LNCAP (cell line): ENCODE results near the gene RPL7L1.

ENCODE experiments used
- TF ChIP-seq, protein P1 (sequence below): fragments of 450-650 bp; IDR thresholded peaks from 2 replicates; pipeline ENCODE4 v1.5.1; 2017; ENCODE audit warnings: mild to moderate bottlenecking

The RPL7L1 gene

DNA sequence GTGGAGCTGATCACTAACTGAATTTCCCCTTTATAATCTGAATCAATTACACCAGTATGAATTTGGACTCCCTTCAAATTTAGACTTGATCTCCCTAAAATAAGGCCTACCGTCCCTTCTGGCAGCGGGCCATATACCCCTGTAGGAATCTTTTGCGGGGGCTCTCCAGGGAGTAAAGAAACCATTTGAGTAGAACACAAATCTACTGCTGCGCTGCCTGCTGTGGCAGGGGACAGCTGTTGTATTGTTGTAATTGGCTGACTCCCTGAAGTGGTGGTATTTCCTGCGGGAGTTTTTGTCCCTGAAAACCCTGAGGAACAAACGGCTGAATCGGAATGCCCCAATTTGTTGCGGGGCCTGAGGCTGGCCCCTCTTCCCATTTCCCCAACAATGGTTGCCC is 20.5 kb downstream of the RPL7L1 start:
- TF ChIP-seq, protein P1, sequence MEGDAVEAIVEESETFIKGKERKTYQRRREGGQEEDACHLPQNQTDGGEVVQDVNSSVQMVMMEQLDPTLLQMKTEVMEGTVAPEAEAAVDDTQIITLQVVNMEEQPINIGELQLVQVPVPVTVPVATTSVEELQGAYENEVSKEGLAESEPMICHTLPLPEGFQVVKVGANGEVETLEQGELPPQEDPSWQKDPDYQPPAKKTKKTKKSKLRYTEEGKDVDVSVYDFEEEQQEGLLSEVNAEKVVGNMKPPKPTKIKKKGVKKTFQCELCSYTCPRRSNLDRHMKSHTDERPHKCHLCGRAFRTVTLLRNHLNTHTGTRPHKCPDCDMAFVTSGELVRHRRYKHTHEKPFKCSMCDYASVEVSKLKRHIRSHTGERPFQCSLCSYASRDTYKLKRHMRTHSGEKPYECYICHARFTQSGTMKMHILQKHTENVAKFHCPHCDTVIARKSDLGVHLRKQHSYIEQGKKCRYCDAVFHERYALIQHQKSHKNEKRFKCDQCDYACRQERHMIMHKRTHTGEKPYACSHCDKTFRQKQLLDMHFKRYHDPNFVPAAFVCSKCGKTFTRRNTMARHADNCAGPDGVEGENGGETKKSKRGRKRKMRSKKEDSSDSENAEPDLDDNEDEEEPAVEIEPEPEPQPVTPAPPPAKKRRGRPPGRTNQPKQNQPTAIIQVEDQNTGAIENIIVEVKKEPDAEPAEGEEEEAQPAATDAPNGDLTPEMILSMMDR, result no peak

DNA sequence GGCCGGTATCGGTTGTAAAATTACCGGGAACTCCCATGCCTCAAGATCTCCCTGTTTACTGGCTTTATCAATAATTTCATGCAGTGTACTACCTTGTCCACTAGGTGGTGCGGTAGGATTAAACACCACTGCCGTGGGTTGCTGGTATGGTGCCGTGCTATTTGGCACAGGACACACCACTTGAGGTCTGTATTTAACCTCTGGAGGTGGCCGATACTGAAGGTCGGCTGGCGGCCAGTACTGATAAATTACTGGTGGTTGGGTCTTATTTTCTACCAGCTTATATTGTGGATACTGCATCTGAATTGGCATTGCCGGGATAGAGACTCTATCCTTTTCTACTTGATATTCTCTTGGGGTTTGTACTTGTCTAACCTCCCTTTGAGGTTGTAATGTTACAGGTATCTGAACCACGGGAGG is 22.1 kb downstream of the RPL7L1 start:
- TF ChIP-seq, protein P1, result peak; percentile 73

DNA sequence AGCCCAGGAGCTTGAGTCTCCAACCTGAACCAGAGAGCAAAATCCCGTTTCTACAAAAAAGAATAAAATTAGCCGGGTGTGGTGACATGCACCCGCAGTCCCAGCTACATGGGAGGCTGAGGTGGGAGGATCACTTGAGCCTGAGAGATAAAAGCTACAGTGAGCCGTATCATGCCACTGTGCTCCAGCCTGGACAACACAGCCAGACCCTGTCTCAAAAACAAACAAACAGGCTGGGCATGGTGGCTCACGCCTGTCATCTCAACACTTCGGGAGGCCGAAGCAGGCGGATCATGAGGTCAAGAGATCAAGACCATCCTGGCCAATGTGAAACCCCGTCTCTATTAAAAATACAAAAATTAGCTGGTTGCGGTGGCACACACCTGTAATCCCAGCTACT is 25.1 kb downstream of the RPL7L1 start:
- TF ChIP-seq, protein P1, result no peak

DNA sequence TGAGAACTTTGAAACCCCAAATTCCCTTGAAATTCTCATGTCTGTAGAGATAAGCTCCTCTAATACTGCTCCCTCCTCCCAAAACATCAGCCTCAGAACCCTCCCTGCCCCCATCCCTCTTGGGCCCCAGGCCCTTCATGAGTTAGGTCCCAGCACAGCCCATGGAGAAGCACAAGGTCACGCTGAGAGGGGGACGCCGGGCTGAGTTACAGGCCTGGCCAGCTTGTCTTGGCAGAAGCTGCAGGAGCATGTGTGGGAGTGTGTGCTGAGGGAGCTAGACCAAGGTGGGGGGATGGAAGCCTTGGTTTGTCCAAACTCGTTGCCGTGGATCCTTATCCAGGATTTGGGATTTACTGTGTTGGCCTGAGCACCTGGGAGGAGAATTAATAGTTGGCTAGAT is 27.9 kb downstream of the RPL7L1 start:
- TF ChIP-seq, protein P1, result no peak

DNA sequence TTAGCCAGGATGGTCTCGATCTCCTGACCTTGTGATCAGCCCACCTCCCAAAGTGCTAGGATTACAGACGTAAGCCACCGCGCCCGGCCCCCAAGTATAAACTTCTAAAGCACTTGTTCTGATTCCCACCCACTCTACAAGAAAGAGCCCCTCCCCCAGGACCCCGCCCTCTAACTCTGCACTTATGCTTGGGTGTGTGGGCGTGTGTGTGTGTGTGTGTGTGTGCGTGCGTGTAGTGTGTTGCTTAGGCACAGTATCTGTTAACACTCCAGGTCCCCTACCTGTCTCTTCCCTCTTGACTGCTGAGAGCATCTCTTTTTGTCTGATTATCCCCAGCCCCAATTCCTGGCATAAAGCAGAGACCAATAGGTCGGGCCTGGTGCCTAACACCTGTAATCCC is 30.4 kb downstream of the RPL7L1 start:
- TF ChIP-seq, protein P1, result no peak

DNA sequence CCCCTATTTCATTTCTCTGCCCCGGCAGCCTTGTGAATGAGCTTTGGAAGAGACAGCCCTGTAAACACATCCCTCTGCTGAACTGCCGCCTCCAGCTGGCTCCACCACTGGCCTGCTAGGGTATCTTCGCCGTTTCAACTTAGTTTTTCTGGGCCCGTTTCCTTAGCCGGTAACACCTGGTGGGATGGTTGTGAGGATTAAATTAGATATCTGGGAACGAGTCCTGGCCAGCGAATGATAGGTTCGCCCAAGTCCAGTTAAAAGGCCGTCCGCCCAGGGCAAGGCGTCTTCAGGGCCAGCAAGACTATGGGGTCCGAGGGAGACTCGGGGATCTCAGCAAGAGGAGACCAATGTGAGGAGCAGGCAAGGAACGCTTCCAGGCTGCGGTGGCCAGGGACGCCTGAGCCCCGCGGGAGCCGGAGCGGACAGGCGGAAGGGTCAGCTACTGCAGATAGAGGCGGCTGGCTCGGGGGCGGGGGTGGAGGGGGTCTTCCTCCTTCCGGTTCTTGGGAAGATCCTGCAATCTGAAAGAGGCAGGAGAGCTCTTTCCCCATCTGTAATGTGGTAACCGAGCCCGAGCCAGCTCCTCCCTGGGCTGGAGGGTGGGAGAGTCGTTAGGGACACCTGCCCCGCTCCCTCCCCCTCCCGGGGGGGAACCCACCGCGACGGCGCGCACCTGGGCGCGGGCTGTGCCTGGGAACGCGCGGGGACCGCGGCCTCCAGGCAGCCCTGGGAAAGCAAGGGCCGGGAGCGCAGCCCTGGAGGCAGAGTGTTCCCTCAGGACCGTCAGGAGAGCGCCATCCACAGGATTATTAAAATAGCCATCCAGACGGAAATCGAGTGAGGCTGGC is 32.0 kb downstream of the RPL7L1 start:
- TF ChIP-seq, protein P1, result no peak

DNA sequence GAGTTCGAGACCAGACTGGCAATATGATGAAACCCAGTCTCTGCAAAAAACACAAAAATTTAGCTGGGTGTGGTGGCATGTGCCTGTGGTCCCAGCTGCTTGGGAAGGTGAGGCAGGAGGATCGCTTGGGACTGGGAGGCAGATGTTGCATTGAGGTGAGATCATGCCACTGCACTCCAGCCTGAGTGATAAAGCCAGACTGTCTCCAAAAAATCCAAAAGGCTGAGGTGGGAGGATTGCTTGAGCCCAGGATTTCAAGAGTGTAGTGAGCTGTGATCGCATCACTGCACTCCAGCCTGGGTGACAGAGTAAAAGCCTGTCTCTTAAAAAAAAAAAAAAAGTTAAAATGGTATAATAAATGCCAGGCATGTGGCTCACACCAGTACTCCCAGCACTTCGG is 35.1 kb downstream of the RPL7L1 start:
- TF ChIP-seq, protein P1, result no peak
